ENCODE data around the gene ATOX1. TPM values are rescaled to one million over a fixed set of nuclear protein-coding genes. Genes with fewer than 3 reads are reported as not detected.

Gene ATOX1
- total RNA-seq, 2 experiments from 2014 or later, result 58.2 to 92.5 TPM

DNA sequence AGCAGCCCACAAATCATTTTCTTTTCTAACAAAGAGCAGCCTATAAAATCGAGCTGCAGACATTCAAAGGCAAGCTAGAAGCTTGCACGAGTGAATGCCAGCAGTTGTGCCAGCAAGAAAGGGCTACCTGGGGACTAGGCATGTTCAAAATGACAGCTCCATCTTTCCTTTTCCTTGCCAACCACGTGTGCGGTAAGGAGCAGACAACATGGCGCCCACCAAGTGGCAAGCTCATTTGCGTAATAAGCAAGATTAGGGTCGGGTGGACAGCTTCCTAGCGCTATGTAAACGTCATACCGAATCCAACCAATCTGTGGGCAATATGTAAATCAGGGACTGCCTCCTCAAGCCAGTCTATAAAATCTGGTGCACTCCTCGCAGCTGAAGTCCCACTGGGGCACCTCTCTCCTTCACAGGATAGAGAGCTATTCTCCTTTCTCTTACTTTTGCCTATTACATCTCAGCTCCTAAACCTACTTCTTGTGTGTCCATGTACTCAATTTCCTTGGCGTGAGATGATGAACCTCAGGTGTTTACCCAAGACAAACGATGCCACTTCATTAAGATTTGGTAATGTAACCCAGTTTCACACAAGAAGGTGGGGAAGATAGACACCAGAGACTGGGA, 49.2 kb downstream of the ATOX1 start:
- H4K20me1 ChIP-seq (ENCODE audit: insufficient read depth, low read length), result no peaks in the 10 kb centered on the region

DNA sequence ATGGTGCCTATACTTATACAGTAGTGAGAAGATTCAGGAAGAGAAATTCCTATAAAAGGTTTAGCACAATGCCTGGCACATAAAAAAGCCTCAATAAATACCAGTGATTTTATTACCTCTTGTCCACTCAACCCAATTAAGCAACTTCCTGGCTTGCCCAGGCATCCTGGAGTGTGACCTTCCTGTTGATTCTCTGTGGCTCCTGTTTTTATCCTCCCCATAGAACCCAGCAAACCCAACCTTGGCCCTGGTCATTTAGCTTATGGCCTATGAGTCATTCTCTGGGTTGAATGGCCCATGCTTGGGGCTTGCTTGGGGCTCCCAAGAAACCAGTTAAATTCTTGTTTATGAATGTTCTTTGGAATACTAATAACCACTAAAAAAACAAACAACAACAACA, 50.3 kb downstream of the ATOX1 start:
- intact Hi-C loops (cut with micrococcal nuclease; ENCODE audit: unreplicated experiment), result no loop called here
- no peak overlapping the region for H2AFZ ChIP-seq (ENCODE audit: low read length)
- no peak overlapping the region for H3K27ac ChIP-seq (ENCODE audit: low read depth, low read length, poor library complexity, severe bottlenecking)
- no peaks in the 10 kb centered on the region for H3K36me3 ChIP-seq (ENCODE audit: insufficient read depth, low read length)
- no peak overlapping the region for H3K4me2 ChIP-seq (ENCODE audit: low read length)
- H3K9me3 ChIP-seq (ENCODE audit: low read length), result no peaks in the 10 kb centered on the region; the same call in 1 of the 2 replicates
- DNase-seq (ENCODE audit: low spot score), result no peak
- TF ChIP-seq, protein P1, sequence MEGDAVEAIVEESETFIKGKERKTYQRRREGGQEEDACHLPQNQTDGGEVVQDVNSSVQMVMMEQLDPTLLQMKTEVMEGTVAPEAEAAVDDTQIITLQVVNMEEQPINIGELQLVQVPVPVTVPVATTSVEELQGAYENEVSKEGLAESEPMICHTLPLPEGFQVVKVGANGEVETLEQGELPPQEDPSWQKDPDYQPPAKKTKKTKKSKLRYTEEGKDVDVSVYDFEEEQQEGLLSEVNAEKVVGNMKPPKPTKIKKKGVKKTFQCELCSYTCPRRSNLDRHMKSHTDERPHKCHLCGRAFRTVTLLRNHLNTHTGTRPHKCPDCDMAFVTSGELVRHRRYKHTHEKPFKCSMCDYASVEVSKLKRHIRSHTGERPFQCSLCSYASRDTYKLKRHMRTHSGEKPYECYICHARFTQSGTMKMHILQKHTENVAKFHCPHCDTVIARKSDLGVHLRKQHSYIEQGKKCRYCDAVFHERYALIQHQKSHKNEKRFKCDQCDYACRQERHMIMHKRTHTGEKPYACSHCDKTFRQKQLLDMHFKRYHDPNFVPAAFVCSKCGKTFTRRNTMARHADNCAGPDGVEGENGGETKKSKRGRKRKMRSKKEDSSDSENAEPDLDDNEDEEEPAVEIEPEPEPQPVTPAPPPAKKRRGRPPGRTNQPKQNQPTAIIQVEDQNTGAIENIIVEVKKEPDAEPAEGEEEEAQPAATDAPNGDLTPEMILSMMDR (conservative IDR thresholded peaks at IDR 0.05; ENCODE audit: low read length), result no peak
- no peak for TF ChIP-seq EZH2phosphoT487 (IDR thresholded peaks at IDR 0.05; ENCODE audit: borderline replicate concordance, low read depth, low read length)
- H3K4me3 ChIP-seq (ENCODE audit: low read depth, low read length, poor library complexity, severe bottlenecking), result no peak overlapping the region
- no TSS peak for BruUV-seq (replicated peaks)
- no peaks in the 10 kb centered on the region for H3K9me2 ChIP-seq (ENCODE audit: insufficient read depth, low read length)
- H3K4me1 ChIP-seq (ENCODE audit: insufficient read depth, low read length, poor library complexity, severe bottlenecking), result no peaks in the 10 kb centered on the region
- ChIA-PET POLR2A (interaction anchor here (0.7 to 1.7 kb wide), 4 partner anchors 8 to 54 kb away, joined by 3 to 5 read pairs (median 4); no protein-coding TSS in a partner anchor), CTCF (ENCODE audit: unreplicated experiment) (no interaction called here)
- no peaks in the 10 kb centered on the region for H4K20me1 ChIP-seq (ENCODE audit: insufficient read depth, low read length)
- H3K79me2 ChIP-seq (ENCODE audit: insufficient read depth, low read depth, low read length), result no peaks in the 10 kb centered on the region

More for the DNA sequence above, 49.2 kb downstream of the ATOX1 start:
- ChIA-PET POLR2A (interaction anchor here (1.1 to 1.7 kb wide), 2 partner anchors 10 to 18 kb away, joined by 4 to 5 read pairs; no protein-coding TSS in a partner anchor), CTCF (ENCODE audit: unreplicated experiment) (no interaction called here)
- no peak overlapping the region for H2AFZ ChIP-seq (ENCODE audit: low read length)
- no peaks in the 10 kb centered on the region; the same call in 1 of the 2 replicates for H3K9me3 ChIP-seq (ENCODE audit: low read length)
- no peaks in the 10 kb centered on the region for H3K36me3 ChIP-seq (ENCODE audit: insufficient read depth, low read length)
- H3K79me2 ChIP-seq (ENCODE audit: insufficient read depth, low read depth, low read length), result no peaks in the 10 kb centered on the region
- no peak for DNase-seq (ENCODE audit: low spot score)
- H3K9me2 ChIP-seq (ENCODE audit: insufficient read depth, low read length), result no peaks in the 10 kb centered on the region
- no TSS peak for BruUV-seq (replicated peaks)
- TF ChIP-seq, protein P1 (conservative IDR thresholded peaks at IDR 0.05; ENCODE audit: low read length), result no peak
- TF ChIP-seq EZH2phosphoT487 (IDR thresholded peaks at IDR 0.05; ENCODE audit: borderline replicate concordance, low read depth, low read length), result no peak
- no peak overlapping the region for H3K4me2 ChIP-seq (ENCODE audit: low read length)
- no peaks in the 10 kb centered on the region for H3K4me1 ChIP-seq (ENCODE audit: insufficient read depth, low read length, poor library complexity, severe bottlenecking)
- H3K4me3 ChIP-seq (ENCODE audit: low read depth, low read length, poor library complexity, severe bottlenecking), result no peak overlapping the region
- no peak overlapping the region for H3K27ac ChIP-seq (ENCODE audit: low read depth, low read length, poor library complexity, severe bottlenecking)
- intact Hi-C loops (cut with micrococcal nuclease; ENCODE audit: unreplicated experiment), result no loop called here

DNA sequence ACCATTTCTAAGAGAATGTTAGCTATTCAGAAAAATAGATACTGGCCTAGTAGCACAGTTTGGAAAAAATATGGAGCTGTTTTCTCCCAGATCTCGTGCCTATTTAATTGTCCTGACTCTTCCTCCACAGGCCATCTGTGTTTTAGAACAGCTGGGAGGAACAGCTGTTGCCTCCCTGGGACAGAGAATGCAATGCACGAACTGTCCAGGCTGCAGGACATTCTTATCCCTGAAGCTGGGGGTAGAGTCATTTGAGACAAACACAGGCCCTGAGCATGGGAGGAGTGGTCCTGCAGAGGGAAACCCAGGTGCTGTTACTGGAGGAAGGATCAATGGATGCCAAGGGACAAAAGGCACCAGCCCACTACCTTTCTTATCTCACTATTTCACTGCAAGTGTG, 50.9 kb downstream of the ATOX1 start:
- intact Hi-C loops (cut with micrococcal nuclease; ENCODE audit: unreplicated experiment), result no loop called here
- no TSS peak for BruUV-seq (replicated peaks)
- no peak for TF ChIP-seq EZH2phosphoT487 (IDR thresholded peaks at IDR 0.05; ENCODE audit: borderline replicate concordance, low read depth, low read length)
- TF ChIP-seq, protein P1 (conservative IDR thresholded peaks at IDR 0.05; ENCODE audit: low read length), result no peak
- no peak overlapping the region for H2AFZ ChIP-seq (ENCODE audit: low read length)
- H3K27ac ChIP-seq (ENCODE audit: low read depth, low read length, poor library complexity, severe bottlenecking), result no peak overlapping the region
- H3K9me3 ChIP-seq (ENCODE audit: low read length), result no peaks in the 10 kb centered on the region
- no peak overlapping the region for H3K4me2 ChIP-seq (ENCODE audit: low read length)
- DNase-seq (ENCODE audit: low spot score), result no peak
- H3K4me1 ChIP-seq (ENCODE audit: insufficient read depth, low read length, poor library complexity, severe bottlenecking), result no peaks in the 10 kb centered on the region
- no peaks in the 10 kb centered on the region for H3K36me3 ChIP-seq (ENCODE audit: insufficient read depth, low read length)
- H4K20me1 ChIP-seq (ENCODE audit: insufficient read depth, low read length), result no peaks in the 10 kb centered on the region
- H3K4me3 ChIP-seq (ENCODE audit: low read depth, low read length, poor library complexity, severe bottlenecking), result no peak overlapping the region
- CTCF ChIA-PET (ENCODE audit: unreplicated experiment), result interaction anchor here (0.6 kb wide), 1 partner anchor 12 kb away, joined by 3 read pairs; no protein-coding TSS in a partner anchor
- POLR2A ChIA-PET, result interaction anchor here (0.7 to 1.5 kb wide), 5 partner anchors 8 to 53 kb away, joined by 3 to 5 read pairs (median 3); no protein-coding TSS in a partner anchor
- H3K79me2 ChIP-seq (ENCODE audit: insufficient read depth, low read depth, low read length), result no peaks in the 10 kb centered on the region
- no peaks in the 10 kb centered on the region for H3K9me2 ChIP-seq (ENCODE audit: insufficient read depth, low read length)

Measured in OCI-LY7 (cell line).